Keratinocyte (primary cell): Measurements from ENCODE around the gene TNNT1. TPM values are rescaled to one million over a fixed set of nuclear protein-coding genes. Genes with fewer than 3 reads are reported as not detected.

ENCODE experiments used
- DNase-seq: peaks from one replicate; pipeline ENCODE4 v3.0.0-alpha.2; 2011; ENCODE audit warnings: low read depth, missing footprints, low spot score
- FAIRE-seq: peaks from 2 replicates; lab custom pipeline; 2011; peaks lifted over from hg19 to GRCh38; lab: Jason Lieb, UNC
- H2AFZ ChIP-seq: 2 replicates; pipeline ENCODE4 v1.6.0; 2012; ENCODE audit warnings: low read length, control low read depth, inconsistent platforms; ENCODE audit not compliant: control insufficient read depth
- H3K27ac ChIP-seq: 2 replicates; pipeline ENCODE4 v1.5.1; 2011; ENCODE audit warnings: low read length; ENCODE audit not compliant: control insufficient read depth, insufficient read depth
- H3K27me3 ChIP-seq: 3 replicates; pipeline ENCODE4 v1.6.0; 2011; ENCODE audit warnings: low read length; ENCODE audit not compliant: control insufficient read depth, insufficient read depth; ENCODE audit errors: extremely low read depth
- H3K36me3 ChIP-seq, 2 experiments: 2 replicates in 1 of 2; 3 replicates in 1 of 2; pipeline ENCODE4 v1.5.1; 2011; ENCODE audit warnings: low read length in 2 of 2, mild to moderate bottlenecking in 1 of 2; ENCODE audit not compliant: control insufficient read depth in 2 of 2, insufficient read depth in 2 of 2; ENCODE audit errors: extremely low read depth in 1 of 2
- H3K4me1 ChIP-seq: 3 replicates; pipeline ENCODE4 v1.5.1; 2011; ENCODE audit warnings: low read length; ENCODE audit not compliant: control insufficient read depth, insufficient read depth; ENCODE audit errors: extremely low read depth
- H3K4me2 ChIP-seq: 3 replicates; pipeline ENCODE4 v1.6.0; 2011; ENCODE audit warnings: low read depth, low read length; ENCODE audit not compliant: control insufficient read depth, insufficient read depth; ENCODE audit errors: extremely low read depth
- H3K4me3 ChIP-seq, 3 experiments: fragments of 200-600 bp in 1 of 3; sonication (generic) in 1 of 3; 2 replicates in 2 of 3; 3 replicates in 1 of 3; pipeline ENCODE4 v1.5.1; 2011 to 2016; ENCODE audit warnings: low read length in 3 of 3, mild to moderate bottlenecking in 3 of 3, control low read depth in 2 of 3, inconsistent platforms in 1 of 3, low read depth in 1 of 3, mixed read lengths in 1 of 3, mixed run types in 1 of 3, moderate library complexity in 1 of 3; ENCODE audit not compliant: control insufficient read depth in 2 of 3, insufficient read depth in 2 of 3; ENCODE audit errors: extremely low read depth in 1 of 3
- H3K79me2 ChIP-seq: 2 replicates; pipeline ENCODE4 v1.6.0; 2012; ENCODE audit warnings: low read length; ENCODE audit not compliant: control insufficient read depth, insufficient read depth
- H3K9ac ChIP-seq: 3 replicates; pipeline ENCODE4 v1.6.0; 2011; ENCODE audit warnings: low read length; ENCODE audit not compliant: control insufficient read depth, insufficient read depth; ENCODE audit errors: extremely low read depth
- H3K9me1 ChIP-seq: 3 replicates; pipeline ENCODE4 v1.6.0; 2011; ENCODE audit warnings: low read length; ENCODE audit not compliant: control insufficient read depth, insufficient read depth; ENCODE audit errors: extremely low read depth
- H3K9me3 ChIP-seq: 2 replicates; pipeline ENCODE4 v1.5.1; 2012; ENCODE audit warnings: low read depth, low read length; ENCODE audit not compliant: control insufficient read depth
- H4K20me1 ChIP-seq: 3 replicates; pipeline ENCODE4 v1.6.0; 2011; ENCODE audit warnings: low read length; ENCODE audit not compliant: control insufficient read depth, insufficient read depth; ENCODE audit errors: extremely low read depth
- EZH2 ChIP-seq: IDR thresholded peaks from one replicate; pipeline ENCODE4 v1.6.1; 2012; ENCODE audit warnings: inconsistent platforms, mild to moderate bottlenecking, low read length, moderate library complexity
- dilution Hi-C: fragments of 300-500 bp; cut with MboI; formaldehyde crosslinking; loops from one replicate; pipeline ENCODE4 v1.7.0; 2020; ENCODE audit warnings: low sequenced_read_pairs; ENCODE audit not compliant: extremely low pct_ligation_motif_present
- polyA plus RNA-seq, 5 experiments: library from polyadenylated mRNA; depleted of rRNA in 3 of 5; stranded (reverse) in 3 of 5; stranded (forward) in 1 of 5; unstranded in 1 of 5; fragments of >200 nt; gene quantifications; 1 replicate in 1 of 5; 2 replicates in 3 of 5; 3 replicates in 1 of 5; pipeline versions ENCODE4 v1.2.1 to v1.2.3, GENCODE V29; 2011 to 2012; ENCODE audit warnings: missing spikeins in 2 of 5, low read depth in 1 of 5, low replicate concordance in 1 of 5
- small RNA-seq, 3 experiments: library from RNA; depleted of rRNA; stranded (forward); fragments of <200 nt; gene quantifications; one replicate each; pipeline ENCODE3, GENCODE V24; 2012; ENCODE audit warnings: low read depth in 3 of 3, low replicate concordance in 1 of 3; ENCODE audit not compliant: insufficient read length in 3 of 3
- TF ChIP-seq, protein P1 (sequence below), 3 experiments: IDR thresholded peaks in 1 of 3; conservative IDR thresholded peaks in 1 of 3; optimal IDR thresholded peaks in 1 of 3; 2 replicates in 2 of 3; 3 replicates in 1 of 3; pipeline versions ENCODE3 to v1.5.1; 2011; ENCODE audit warnings: low read length in 3 of 3, mild to moderate bottlenecking in 3 of 3, moderate library complexity in 2 of 3, control low read depth in 1 of 3, inconsistent platforms in 1 of 3; ENCODE audit not compliant: insufficient read depth in 2 of 3; ENCODE audit errors: extremely low read depth in 1 of 3

Gene TNNT1
- polyA plus RNA-seq, 1 donor (not counting 4 experiments of a cell fraction or from before 2014, with no cell fraction given) = 99.6 TPM

DNA sequence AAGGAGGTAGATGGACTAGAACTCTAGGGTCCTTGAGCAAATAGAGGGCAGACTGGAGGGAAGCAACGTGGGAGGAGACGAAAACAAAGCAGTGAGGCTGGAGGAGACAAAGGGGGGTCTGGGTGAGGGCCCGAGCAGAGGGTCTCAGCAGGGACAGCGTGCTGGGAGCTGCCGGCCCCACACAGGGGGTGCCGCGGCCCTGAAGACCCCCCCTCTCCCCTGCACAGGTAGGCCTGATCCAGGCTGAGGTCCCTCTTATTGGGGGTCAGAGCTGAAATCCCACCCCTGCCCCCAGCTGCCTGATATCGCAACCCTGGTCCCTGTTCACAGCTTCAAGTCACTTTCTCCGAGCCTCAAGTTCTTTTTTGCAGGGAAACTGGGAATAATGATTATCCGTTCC is 64.6 kb downstream of the TNNT1 start:
- Histone ChIP-seq H3K27ac (no peak overlapping the region), H3K9me1 (no peaks in the 10 kb centered on the region), H3K4me3 (no peak overlapping the region), H3K9me3 (no peaks in the 10 kb centered on the region), H3K4me2 (no peak overlapping the region), H3K79me2 (no peaks in the 10 kb centered on the region), H3K4me1 (peaks cover 19% of the 10 kb centered on the region), H3K9ac (no peak overlapping the region), H3K27me3 (peaks cover 17% of the 10 kb centered on the region), H4K20me1 (peaks cover 13% of the 10 kb centered on the region), H3K36me3 (peaks cover 4 to 13% of the 10 kb centered on the region in 2 experiments), H2AFZ (no peak overlapping the region)
- TF ChIP-seq EZH2 = no peak
- TF ChIP-seq, protein P1, sequence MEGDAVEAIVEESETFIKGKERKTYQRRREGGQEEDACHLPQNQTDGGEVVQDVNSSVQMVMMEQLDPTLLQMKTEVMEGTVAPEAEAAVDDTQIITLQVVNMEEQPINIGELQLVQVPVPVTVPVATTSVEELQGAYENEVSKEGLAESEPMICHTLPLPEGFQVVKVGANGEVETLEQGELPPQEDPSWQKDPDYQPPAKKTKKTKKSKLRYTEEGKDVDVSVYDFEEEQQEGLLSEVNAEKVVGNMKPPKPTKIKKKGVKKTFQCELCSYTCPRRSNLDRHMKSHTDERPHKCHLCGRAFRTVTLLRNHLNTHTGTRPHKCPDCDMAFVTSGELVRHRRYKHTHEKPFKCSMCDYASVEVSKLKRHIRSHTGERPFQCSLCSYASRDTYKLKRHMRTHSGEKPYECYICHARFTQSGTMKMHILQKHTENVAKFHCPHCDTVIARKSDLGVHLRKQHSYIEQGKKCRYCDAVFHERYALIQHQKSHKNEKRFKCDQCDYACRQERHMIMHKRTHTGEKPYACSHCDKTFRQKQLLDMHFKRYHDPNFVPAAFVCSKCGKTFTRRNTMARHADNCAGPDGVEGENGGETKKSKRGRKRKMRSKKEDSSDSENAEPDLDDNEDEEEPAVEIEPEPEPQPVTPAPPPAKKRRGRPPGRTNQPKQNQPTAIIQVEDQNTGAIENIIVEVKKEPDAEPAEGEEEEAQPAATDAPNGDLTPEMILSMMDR (optimal IDR thresholded peaks at IDR 0.05 in 1 of 3, IDR thresholded peaks at IDR 0.05 in 1 of 3, conservative IDR thresholded peaks at IDR 0.05 in 1 of 3; ENCODE audit: extremely low read depth in 1 of 3, insufficient read depth in 2 of 3, low read length in 3 of 3) = no peak
- no peak for DNase-seq
- dilution Hi-C loops = no loop called here
- no peak for FAIRE-seq

DNA sequence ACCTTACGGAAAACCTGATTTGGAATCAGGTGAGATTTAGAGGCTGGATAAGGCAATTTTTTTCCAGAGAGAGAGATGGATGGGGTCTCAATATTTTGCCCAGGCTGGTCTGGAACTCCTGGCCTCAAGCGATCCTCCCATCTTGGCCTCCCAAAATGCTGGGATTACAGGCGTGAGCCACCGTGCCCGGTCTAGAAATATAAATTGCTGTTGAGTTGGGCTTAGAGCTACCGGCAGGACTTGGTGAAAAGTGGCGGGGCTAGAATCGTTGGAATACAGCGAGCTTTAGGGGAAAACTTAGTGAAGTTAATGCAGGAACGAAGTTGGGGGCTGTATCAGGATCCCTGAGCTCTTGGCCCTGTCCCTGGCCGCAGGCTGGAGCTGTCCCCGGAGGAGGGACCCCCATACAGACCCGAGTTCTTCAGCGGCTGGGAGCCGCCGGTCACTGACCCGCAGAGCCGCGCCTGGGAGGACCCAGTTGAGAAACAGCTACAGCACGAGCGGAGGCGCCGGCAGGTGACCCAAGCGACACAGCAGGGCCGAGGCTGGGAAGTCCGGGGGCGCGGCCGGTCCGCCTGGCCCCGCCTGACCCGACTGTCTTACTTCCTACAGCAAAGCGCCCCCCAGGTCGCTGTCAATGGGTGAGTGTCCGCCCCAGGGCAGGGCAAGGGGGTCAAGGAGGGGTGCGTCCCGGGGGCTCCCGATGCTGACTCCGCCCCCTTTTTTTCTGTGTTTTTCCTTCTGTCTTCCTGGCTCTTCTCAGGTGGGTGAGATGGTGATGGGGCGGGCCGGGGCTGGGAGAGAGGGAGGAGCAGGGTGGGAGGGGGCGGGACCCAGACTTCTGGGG is 65.8 kb downstream of the TNNT1 start:
- dilution Hi-C loops = no loop called here
- Histone ChIP-seq H3K9me3 (no peaks in the 10 kb centered on the region), H3K27me3 (peaks cover 17% of the 10 kb centered on the region), H3K4me2 (no peak overlapping the region), H3K36me3 (peaks cover 4 to 14% of the 10 kb centered on the region in 2 experiments), H3K9ac (no peak overlapping the region), H3K4me1 (peaks cover 19% of the 10 kb centered on the region), H3K9me1 (no peaks in the 10 kb centered on the region), H3K4me3 (no peak overlapping the region), H3K79me2 (no peaks in the 10 kb centered on the region), H4K20me1 (peaks cover 7% of the 10 kb centered on the region), H3K27ac (no peak overlapping the region), H2AFZ (no peak overlapping the region)
- no peak for TF ChIP-seq EZH2
- TF ChIP-seq, protein P1 (optimal IDR thresholded peaks at IDR 0.05 in 1 of 3, IDR thresholded peaks at IDR 0.05 in 1 of 3, conservative IDR thresholded peaks at IDR 0.05 in 1 of 3; ENCODE audit: extremely low read depth in 1 of 3, insufficient read depth in 2 of 3, low read length in 3 of 3) = no peak
- DNase-seq (no peak), FAIRE-seq (no peak)

Small RNA genes within 50 kb of the gene (small RNA-seq; reads per million reads assigned to genes)
- gene MIR7975 = 0 reads per million in 3 experiments
- gene RF01210 = 0 reads per million in 3 experiments

Other genes with a start within 250 kb of the TNNT1 start
- gene NCR1, start 243.1 kb downstream of the TNNT1 start, polyA plus RNA-seq = not detected in 3 replicates
- gene NLRP7, start 201.7 kb downstream of the TNNT1 start, polyA plus RNA-seq = 0.03 TPM in 1 of 3 replicates, not detected in the others
- 56.7 to 57.6 TPM (median 56.7 TPM) in 3 replicates for gene NLRP2, start 182.8 kb downstream of the TNNT1 start, polyA plus RNA-seq
- 0.04 to 0.09 TPM in 2 of 3 replicates, not detected in the other for gene GP6, start 110.9 kb downstream of the TNNT1 start, polyA plus RNA-seq
- gene RDH13, start 86.1 kb downstream of the TNNT1 start, polyA plus RNA-seq = 10.6 to 16.3 TPM (median 11.9 TPM) in 3 replicates
- gene EPS8L1, start 73.3 kb downstream of the TNNT1 start, polyA plus RNA-seq = 20.1 to 37.3 TPM (median 26.0 TPM) in 3 replicates
- 22.9 to 41.2 TPM (median 24.7 TPM) in 3 replicates for gene PPP1R12C, start 31.6 kb downstream of the TNNT1 start, polyA plus RNA-seq
- gene TNNI3, start 8.5 kb upstream of the TNNT1 start, polyA plus RNA-seq = 2.2 to 4.1 TPM (median 3.3 TPM) in 3 replicates
- 8.5 to 14.3 TPM (median 12.9 TPM) in 3 replicates for gene DNAAF3, start 17.4 kb upstream of the TNNT1 start, polyA plus RNA-seq
- 0.05 to 0.39 TPM (median 0.33 TPM) in 3 replicates for gene SYT5, start 31.1 kb upstream of the TNNT1 start, polyA plus RNA-seq
- 0.06 to 0.17 TPM (median 0.09 TPM) in 3 replicates for gene PTPRH, start 60.3 kb upstream of the TNNT1 start, polyA plus RNA-seq
- 0.60 to 0.88 TPM (median 0.68 TPM) in 3 replicates for gene TMEM86B, start 79.6 kb upstream of the TNNT1 start, polyA plus RNA-seq
- 26.7 to 49.7 TPM (median 27.5 TPM) in 3 replicates for gene PPP6R1, start 109.8 kb upstream of the TNNT1 start, polyA plus RNA-seq
- gene HSPBP1, start 130.9 kb upstream of the TNNT1 start, polyA plus RNA-seq = 20.2 to 26.7 TPM (median 24.7 TPM) in 3 replicates
- gene BRSK1, start 134.8 kb upstream of the TNNT1 start, polyA plus RNA-seq = 0.46 to 1.1 TPM (median 0.98 TPM) in 3 replicates
- not detected in 3 replicates for gene TMEM150B, start 176.1 kb upstream of the TNNT1 start, polyA plus RNA-seq
- 4.3 to 7.4 TPM (median 6.5 TPM) in 3 replicates for gene KMT5C, start 190.7 kb upstream of the TNNT1 start, polyA plus RNA-seq
- 1.4 to 6.5 TPM (median 1.7 TPM) in 3 replicates for gene COX6B2, start 205.5 kb upstream of the TNNT1 start, polyA plus RNA-seq
- gene GARIN5B, start 214.1 kb upstream of the TNNT1 start, polyA plus RNA-seq = not detected in 3 replicates
- 1.6 to 5.1 TPM (median 2.2 TPM) in 3 replicates for gene IL11, start 221.3 kb upstream of the TNNT1 start, polyA plus RNA-seq
- 0.19 TPM in 1 of 3 replicates, not detected in the others for gene TMEM190, start 227.6 kb upstream of the TNNT1 start, polyA plus RNA-seq
- gene TMEM238, start 235.1 kb upstream of the TNNT1 start, polyA plus RNA-seq = 0.23 to 0.31 TPM (median 0.24 TPM) in 3 replicates
- 282 to 1,011 TPM (median 432 TPM) in 3 replicates for gene RPL28, start 236.7 kb upstream of the TNNT1 start, polyA plus RNA-seq